NCI-H524 treated with DMSO at 0.1 percent for 48 hours (cell line): ENCODE measurements around the gene ZNF407.
A peak's percentile ranks its signal among the peaks of the same experiment; 100 is the strongest.
"Not testable (repeated sequence)": the region's sequence is repeated elsewhere in the genome, so short reads cannot be mapped to it uniquely, and the experiment has no call there.

Experiments
- DNase-seq: peaks from one replicate; lab custom pipeline; 2025; lab: John Stamatoyannopoulos, UW

The ZNF407 gene, protein sequence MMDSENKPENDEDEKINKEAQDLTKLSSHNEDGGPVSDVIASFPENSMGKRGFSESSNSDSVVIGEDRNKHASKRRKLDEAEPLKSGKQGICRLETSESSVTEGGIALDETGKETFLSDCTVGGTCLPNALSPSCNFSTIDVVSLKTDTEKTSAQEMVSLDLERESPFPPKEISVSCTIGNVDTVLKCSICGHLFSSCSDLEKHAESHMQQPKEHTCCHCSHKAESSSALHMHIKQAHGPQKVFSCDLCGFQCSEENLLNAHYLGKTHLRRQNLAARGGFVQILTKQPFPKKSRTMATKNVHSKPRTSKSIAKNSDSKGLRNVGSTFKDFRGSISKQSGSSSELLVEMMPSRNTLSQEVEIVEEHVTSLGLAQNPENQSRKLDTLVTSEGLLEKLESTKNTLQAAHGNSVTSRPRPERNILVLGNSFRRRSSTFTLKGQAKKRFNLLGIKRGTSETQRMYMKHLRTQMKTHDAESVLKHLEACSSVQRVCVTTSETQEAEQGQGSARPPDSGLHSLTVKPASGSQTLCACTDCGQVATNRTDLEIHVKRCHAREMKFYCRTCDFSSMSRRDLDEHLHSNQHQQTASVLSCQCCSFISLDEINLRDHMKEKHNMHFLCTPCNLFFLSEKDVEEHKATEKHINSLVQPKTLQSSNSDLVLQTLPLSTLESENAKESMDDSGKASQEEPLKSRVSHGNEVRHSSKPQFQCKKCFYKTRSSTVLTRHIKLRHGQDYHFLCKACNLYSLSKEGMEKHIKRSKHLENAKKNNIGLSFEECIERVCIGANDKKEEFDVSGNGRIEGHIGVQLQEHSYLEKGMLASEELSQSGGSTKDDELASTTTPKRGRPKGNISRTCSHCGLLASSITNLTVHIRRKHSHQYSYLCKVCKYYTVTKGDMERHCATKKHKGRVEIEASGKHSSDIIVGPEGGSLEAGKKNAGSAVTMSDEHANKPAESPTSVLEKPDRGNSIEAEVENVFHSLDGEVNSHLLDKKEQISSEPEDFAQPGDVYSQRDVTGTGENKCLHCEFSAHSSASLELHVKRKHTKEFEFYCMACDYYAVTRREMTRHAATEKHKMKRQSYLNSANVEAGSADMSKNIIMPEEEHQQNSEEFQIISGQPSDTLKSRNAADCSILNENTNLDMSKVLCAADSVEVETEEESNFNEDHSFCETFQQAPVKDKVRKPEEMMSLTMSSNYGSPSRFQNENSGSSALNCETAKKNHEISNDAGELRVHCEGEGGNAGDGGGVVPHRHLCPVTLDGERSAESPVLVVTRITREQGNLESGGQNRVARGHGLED (N-terminal part only)

DNA sequence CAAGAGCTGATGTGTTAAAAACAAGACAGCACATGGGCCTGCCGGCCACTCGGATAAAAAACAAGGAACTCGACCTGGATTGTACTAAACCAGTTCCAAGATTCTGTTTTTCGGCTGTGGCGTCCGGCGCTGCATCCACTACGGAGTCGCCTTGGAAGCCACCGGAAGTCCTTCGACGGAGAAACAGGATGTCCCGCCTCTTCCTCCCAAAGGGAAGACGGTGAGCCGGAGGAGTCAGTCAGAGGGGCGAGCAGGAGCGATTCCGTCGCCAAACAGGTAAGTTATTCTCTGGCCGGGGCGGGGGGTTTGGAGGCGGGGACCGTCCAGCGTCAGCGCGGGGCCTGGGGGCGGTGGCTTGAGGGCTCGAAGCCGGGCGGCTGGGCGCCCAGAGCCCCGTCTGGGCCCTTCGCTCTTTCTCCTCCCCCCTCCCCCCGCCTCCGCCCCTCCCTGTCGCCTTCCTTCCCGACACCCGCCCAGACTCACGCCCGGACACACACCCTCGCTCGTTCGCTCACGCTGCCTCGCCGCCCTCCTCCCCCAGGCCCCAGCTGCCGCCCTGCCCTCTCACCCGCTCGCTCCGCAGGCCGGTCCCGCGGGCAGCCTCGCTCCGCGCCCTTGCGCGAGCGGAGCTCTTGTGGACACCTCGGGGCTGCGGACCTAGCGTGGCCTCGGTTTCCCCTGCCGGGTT, at the start of gene ZNF407:
TSS of gene ZNF407 (plus strand) at position 209 of the 688 bp plus-strand sequence. CDS start 33,150 bp downstream, outside the sequence.
- DNase-seq, result peak; percentile 37

DNA sequence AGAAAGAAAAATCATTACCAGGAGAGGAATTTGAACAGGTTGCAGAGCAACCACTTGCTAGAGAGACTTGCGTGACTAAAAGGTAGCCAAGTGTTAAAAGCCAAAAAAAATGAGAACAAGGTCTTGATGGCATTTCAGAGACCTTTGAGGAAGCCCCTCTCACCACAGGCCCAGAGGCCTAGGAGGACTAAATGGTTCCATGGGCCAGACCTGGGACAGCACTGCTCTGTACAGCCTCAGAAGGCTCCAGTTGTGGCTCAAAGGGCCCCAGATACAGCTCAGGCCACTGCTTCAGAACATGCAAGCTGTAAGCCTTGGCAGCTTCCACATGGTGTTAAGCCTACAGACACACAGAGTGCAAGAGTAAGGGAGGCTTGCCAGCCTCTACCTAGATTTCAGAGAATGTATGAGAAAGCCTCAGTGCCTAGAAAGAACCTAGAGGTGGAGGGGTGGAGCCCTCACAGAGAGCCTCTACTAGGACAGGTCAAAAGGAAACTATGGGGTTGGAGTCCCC, 48.0 kb upstream of the ZNF407 start:
- no peak for DNase-seq

DNA sequence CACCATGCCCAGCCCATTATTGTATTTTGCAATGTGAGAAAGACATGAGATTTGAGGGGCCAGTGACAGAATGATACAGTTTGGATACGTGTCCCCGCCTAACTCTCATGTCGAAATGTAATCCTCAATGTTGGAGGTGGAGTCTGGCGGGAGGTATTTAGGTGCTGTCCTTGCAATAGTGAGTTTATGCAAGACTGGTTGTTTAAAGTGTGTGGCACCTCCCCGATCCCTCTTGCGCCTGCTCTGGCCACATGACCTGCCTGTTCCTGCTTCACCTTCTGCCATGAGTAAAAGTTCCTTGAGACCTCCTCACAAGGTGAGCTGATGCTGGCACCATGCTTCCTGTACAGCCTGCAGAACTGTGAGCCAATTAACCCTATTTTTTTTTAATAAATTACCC, 46.8 kb upstream of the ZNF407 start:
- no peak for DNase-seq

DNA sequence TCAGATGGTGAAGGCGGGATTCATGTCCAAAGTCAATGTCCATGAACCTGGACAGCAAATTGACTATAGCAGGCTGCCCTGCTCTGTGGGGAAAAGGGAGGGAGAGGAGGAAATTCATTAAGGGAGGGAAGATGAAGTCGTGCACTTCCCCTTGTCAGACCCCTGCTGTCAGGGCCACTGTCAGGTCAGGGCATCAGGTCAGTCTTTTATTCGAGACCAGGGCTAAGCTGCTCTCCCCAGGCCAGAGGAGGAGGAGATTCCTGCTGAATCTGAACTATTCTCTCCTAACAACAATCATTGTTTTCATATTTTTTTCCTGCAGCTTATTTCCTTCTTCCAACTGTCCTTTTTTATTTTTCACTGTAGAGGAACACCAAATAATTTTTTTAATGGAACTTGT, 46.2 kb upstream of the ZNF407 start:
- no peak for DNase-seq

DNA sequence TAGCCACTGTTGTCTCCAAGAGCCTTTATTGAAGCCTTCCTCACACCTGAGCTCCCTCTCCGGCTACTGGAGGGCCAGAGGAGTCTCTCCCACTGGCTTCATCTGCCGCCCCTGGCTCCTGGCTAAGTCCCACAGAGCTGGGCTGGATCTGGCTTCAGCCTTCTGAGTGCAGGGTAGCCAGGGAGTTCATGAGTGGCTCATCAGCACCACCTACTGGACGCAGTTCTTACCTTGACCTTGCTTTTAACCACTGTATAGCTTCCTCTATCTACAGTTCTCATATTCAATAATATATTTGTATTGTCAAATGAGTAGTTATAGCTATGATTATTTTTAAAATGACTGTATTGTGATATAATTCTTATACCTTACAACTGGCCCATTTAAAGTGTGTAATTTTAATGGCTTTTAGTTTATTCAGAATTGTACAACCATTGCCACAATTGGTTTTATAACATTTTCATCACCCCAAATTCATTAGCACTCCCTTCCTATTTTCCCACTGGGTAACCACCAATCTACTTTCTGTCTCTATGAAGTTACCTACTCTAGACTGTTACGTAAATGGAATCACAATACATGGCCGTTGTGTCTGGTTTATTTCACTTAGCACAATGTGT, 45.6 kb upstream of the ZNF407 start:
- DNase-seq, result peak; percentile 2

DNA sequence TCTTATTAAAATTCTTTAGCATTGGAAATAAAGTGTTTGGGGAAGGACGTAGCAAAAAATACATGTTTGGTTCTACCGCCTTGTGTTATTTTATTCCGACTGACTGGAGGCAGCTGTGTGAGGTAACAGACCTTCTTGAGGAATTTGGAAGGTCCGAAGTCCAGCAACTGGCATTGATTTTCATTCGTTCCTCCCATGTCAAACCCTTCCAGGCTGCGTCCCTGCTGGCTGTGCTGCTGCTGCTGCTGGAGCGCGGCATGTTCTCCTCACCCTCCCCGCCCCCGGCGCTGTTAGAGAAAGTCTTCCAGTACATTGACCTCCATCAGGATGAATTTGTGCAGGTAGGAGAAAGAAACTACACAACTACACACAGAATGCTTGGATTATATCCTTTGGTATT, 41.5 kb upstream of the ZNF407 start:
- DNase-seq, result no peak

DNA sequence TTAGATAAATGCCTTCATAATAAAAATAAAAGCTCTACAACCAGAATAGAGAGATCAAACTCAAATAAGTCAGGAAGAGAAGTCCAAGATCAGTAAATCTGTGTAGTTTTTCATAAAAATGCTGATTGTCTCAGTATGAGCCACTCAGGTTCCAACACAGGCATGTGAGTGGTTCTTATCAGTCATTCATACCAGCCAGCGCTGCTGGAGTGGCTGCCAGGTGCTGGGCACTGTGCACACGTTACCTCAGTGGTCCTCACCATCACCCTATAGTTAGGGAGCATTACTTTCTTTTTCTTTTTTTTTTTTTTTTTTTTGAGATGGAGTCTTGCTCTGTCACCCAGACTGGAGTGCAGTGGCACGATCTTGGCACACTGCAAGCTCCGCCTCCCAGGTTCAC, 39.6 kb upstream of the ZNF407 start:
- DNase-seq, result no peak

DNA sequence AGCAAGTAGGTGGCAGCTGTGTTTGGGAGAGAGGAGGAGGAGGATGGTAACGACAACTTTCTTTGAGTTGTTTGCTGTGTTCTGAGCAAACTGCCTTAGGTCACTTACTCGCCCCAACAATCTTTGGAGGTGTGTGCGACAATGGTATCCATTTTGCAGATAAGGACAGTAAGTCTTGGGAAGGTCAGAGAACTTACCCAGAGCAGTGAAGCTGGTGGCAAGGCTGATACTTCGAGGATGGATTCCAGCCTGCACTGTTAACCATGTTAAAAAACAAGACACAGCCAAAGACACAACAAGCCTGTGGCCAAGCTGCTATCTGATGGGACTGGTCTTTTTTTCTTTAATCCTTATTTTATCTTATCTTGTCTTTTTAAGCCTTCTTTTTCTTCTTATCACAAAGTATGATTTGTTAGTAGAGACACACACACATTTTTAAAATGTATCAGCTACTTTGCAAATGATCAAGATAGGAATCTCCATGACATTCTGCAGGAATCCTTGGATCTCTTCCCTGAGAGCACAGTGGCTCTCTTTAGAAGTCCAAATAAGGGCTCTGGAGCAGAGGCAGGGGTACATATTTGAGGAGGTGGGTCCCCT, 35.4 kb upstream of the ZNF407 start:
- no peak for DNase-seq

DNA sequence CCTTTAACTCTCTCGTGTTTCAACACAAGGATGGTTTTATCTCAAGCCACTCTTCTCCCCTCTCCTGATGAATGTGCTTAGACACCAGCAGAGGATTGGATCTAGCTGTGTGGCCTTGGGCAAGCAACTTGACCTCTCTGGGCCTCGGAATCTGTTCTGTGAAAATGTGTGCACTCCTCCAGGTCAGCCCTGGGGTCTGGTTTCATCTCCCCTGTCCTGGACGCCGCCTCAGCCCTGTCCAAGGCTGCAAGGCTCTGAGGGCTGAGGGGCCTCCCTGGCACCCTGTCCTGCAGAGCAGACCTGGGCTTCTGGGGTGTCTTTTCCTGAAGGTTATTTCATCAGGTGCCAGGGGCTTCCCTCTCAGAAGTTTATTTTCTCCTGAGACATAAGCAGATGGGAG, 34.9 kb upstream of the ZNF407 start:
- DNase-seq, result no peak

DNA sequence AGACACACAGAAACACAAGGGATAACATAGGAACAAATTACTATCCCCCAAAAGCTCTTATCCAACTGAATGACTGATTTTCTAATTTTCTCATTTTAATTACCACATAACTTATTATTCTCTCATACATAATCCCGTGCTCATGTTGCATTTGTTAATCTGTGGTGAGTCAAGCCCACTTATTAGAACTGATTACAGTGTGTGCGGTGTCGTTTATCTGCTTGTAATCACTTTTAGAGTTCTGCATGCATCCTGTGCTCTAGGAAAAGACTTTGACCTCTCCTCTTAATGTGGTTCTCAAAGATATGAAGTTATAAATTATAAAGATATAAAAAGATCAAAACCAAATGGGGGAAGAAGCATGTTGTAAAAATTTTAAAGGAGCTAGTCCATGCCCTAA, 33.7 kb upstream of the ZNF407 start:
- no peak for DNase-seq

DNA sequence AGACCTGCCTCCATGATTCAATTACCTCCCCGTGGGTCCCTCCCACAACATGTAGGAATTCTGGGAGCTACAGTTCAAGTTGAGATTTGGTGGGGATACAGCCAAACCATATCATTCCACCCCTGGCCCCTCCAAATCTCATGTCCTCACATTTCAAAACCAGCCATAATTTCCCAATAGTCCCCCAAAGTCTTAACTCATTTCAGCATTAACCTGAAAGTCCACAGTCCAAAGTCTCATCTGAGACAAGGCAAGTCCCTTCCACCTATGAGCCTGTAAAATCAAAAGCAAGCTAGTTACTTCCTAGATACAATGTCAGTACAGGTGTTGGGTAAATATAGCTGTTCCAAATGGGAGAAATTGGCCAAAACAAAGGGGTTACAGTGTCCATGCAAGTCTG, 32.5 kb upstream of the ZNF407 start:
- not testable (repeated sequence) for DNase-seq

DNA sequence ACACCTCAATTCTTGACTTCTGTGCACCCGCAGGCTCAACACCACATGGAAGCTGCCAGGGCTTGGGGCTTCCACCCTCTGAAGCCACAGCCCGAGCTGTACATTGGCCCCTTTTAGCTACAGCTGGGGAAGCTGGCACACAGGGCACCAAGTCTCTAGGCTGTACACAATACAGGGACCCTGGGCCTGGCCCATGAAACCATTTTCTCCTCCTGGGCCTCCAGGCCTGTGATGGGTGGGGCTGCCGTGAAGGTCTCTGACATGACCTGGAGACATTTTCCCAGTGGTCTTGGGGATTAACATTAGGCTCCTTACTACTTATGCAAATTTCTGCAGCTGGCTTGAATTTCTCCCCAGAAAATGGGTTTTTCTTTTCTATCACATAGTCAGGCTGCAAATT, 31.7 kb upstream of the ZNF407 start:
- not testable (repeated sequence) for DNase-seq

DNA sequence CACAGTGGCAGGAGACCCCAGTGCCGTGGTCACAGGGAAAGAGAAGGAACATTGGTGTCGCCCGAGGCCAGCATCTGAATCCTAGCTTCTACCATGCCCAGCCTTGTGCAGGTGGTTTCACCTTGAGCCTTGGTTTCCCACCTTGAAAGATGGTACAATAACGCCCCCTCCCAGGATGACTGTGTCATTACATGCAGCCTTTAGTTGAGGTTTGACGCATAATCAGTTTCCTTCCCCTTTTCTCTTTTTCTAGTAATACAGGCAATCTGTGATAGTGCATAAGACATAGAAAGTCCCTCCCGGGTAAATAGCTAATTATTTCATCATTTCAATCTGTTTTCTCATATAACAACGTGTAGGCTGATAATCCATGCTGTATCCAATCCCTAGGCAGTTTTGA, 29.8 kb upstream of the ZNF407 start:
- no peak for DNase-seq

DNA sequence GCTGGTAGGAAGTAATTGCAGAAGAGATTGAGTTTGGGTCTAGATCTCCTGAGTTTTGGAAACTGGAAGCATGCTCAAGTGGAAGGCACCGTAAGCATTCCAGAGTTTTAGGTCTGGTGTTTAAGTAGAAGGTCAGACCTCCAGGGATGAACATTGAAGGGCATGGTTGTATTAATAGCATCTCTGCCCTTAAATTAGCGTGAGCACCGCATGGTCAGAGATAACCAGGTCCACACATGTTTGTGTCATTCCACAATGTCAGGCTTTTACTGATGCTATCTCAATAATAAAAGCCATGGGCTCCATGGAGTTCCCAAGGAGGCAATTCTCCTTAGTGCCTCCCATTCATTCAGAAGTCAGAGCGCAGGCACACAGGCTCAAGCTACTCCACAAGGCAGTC, 28.3 kb upstream of the ZNF407 start:
- DNase-seq, result no peak

DNA sequence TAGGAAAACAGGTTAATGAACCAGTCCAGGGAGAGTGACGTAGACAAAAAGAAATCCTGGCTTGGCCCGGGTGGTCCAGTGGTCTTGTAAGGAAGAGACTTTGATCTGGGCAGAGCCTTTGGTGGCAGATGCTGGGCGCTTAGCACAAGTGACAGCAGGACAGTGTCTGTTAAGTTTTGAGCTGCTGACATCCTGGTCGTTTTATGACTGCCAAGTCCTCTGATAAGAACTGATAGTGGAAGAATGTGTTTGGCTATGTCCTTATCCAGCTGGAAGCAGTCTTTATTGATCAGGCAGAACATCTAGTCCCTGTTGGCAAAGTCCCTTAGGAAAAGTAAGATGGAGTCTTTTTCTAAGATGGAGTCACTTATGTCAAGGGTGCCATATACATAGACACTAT, 27.4 kb upstream of the ZNF407 start:
- DNase-seq, result no peak

DNA sequence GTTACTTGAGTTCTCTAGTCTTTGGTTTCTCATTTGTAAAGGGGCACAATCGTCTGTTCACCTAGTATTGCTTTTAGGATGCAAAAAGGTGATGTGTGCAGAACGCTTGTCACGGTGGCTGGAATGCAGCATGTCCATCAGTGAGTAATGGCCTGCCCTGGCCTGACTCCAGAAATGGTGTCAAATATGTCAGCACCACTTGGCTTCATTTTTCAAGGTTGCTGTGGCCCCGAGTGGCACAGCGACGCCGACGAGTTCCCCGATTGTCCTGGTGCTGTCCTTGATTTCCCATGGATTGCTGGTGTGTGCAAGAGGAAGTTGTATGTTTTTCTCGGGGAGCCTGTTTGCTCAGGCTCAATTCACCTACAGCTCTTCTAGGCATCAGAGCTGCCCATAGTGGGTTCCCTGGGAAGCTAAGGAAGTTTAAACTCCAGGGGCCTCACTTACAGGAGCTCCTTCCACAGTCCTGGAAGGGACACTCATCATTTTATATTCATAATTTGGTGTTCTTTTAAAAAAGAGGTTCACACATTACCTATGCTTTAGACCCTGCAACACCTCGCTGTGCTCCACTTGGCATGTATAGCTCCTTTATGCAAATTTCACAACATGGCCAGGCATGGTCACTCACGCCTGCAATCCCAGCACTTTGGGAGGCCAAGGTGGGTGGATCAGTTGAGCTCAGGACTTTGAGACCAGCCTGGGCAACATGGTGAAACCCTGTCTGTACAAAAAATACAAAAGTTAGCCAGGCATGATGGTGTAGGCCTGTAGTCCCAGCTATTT, 25.6 kb upstream of the ZNF407 start:
- DNase-seq, result no peak

DNA sequence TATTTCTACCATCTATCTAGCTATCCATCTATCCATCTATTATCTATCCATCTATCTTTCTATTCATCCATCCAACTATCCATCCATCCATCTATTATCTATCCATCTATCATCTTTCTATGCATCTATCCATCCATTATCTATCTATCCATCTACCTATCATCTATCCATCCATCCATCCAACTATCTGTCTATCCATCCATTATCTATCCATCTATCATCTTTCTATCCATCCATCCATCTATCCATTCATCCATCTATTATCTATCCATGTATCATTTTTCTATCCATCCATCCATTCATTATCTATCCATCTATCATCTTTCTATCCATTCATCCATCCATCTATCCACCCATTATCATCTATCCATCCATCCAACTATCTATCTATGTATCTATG, 24.6 kb upstream of the ZNF407 start:
- no peak for DNase-seq

DNA sequence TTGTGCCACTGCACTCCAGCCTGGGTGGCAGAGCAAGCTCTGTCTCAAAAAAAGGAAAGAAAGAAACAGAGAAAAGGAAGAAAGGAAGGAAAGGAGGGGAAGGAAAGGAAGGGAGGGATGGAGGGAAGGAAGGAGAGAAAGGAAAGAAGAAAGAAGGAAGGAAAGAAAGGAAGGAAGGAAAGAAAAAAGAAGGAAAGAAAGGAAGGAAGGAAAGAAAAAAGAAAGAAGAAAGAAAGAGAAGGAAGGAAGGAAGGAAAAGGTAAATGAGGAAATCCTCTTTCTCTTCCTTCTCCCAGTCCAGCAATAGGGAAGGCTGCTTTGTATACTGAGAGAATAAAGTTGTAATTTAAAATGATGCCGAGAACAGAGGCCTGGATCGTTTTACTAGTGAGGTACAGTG, 22.8 kb upstream of the ZNF407 start:
- DNase-seq, result no peak

DNA sequence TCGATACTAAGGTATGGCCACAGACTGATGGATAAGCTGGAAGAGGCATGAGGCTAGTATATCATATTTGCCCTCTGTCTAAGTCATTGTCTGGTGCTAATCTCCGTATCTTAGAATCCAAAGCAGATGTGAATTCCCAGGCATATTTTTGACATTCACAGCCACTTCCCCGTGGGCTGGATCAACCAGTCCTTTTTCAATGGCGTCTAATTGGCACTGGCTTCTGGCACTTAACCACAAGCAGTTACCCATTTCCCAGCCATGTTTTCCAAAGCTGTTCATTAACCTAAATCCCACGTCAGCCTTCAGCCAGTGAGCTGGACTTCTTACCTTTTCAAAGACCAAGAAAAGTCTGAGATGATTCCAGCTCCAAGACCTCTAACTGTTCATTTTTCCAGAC, 20.7 kb upstream of the ZNF407 start:
- no peak for DNase-seq
